ENCODE data around the gene GNB1L. TPM values are rescaled to one million over a fixed set of nuclear protein-coding genes. Genes with fewer than 3 reads are reported as not detected.
A peak's percentile ranks its signal among the peaks of the same experiment; 100 is the strongest.

Gene GNB1L
- total RNA-seq, 4 donors from 2014 or later = 0.59 to 12.2 (median 3.1) TPM

- H3K27me3 ChIP-seq = no peaks in the 10 kb centered on the region
- no peaks in the 10 kb centered on the region for H3K9me3 ChIP-seq
- intact Hi-C loops (cut with DNase I; ENCODE audit: low total_unique reads) = no loop called here
- TF ChIP-seq, protein P1, sequence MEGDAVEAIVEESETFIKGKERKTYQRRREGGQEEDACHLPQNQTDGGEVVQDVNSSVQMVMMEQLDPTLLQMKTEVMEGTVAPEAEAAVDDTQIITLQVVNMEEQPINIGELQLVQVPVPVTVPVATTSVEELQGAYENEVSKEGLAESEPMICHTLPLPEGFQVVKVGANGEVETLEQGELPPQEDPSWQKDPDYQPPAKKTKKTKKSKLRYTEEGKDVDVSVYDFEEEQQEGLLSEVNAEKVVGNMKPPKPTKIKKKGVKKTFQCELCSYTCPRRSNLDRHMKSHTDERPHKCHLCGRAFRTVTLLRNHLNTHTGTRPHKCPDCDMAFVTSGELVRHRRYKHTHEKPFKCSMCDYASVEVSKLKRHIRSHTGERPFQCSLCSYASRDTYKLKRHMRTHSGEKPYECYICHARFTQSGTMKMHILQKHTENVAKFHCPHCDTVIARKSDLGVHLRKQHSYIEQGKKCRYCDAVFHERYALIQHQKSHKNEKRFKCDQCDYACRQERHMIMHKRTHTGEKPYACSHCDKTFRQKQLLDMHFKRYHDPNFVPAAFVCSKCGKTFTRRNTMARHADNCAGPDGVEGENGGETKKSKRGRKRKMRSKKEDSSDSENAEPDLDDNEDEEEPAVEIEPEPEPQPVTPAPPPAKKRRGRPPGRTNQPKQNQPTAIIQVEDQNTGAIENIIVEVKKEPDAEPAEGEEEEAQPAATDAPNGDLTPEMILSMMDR (IDR thresholded peaks at IDR 0.05) = no peak
- no peak for TF ChIP-seq POLR2A (IDR thresholded peaks at IDR 0.05)
- DNase-seq = no peak
- no peaks in the 10 kb centered on the region for H3K36me3 ChIP-seq
- H3K4me1 ChIP-seq = no peaks in the 10 kb centered on the region
- H3K4me3 ChIP-seq = no peak overlapping the region
- H3K27ac ChIP-seq = no peak overlapping the region
Observed at GRCh38 chr22:19897726-19898125, 43.1 kb upstream of the GNB1L start.

- intact Hi-C loops (cut with DNase I; ENCODE audit: low total_unique reads) = no loop called here
- H3K4me3 ChIP-seq = no peak overlapping the region
- H3K4me1 ChIP-seq = peaks cover 4 to 8% of the 10 kb centered on the region in 2 donors
- H3K9me3 ChIP-seq = no peaks in the 10 kb centered on the region
- H3K27me3 ChIP-seq = no peaks in the 10 kb centered on the region
- no peaks in the 10 kb centered on the region for H3K36me3 ChIP-seq
- H3K27ac ChIP-seq = no peak overlapping the region
- TF ChIP-seq, protein P1 (IDR thresholded peaks at IDR 0.05) = no peak
- TF ChIP-seq POLR2A (IDR thresholded peaks at IDR 0.05) = no peak
- DNase-seq = no peak
Observed at GRCh38 chr22:19896665-19897355, 42.1 kb upstream of the GNB1L start.

DNA sequence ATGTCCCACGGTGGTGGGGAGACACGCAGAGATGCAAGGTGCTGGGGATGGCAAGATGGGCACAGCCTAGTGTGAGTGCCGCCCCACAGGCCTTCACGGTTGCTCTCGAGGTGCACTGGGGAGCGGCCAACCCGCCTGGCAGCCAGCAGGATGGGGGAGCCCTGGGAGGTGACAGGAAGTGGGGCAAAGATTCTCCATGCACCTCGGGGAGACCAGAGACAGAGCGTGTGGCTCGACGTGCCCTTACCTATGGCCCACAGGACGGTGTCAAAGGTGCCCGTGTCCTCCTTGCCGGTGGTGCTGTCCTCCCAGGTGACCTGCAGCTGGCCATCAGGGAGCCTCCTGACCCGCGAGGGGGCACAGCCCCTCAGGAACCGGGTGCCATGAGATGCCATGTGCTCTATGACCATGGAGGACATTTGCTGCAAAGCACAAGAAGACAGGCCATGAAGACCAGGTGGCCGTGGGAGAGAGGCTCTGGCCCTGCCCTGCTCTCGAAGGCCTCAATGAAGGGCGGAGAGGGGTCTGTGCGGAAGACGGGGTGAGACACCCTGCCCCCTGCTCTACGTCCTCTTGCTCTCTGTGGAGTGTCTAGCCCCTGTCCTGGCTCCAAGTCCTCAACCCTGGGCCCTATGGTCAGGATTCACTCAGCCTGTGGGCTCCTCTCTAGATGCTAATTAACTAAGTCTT lies 40.6 kb upstream of the GNB1L start:
- Histone ChIP-seq H3K4me1 (peaks cover 10 to 11% of the 10 kb centered on the region in 2 donors), H3K9me3 (no peaks in the 10 kb centered on the region), H3K27me3 (no peaks in the 10 kb centered on the region), H3K4me3 (no peak overlapping the region), H3K36me3 (no peaks in the 10 kb centered on the region), H3K27ac (no peak overlapping the region)
- DNase-seq = no peak
- intact Hi-C loops (cut with DNase I; ENCODE audit: low total_unique reads) = no loop called here
- no peak for TF ChIP-seq POLR2A (IDR thresholded peaks at IDR 0.05)
- TF ChIP-seq, protein P1 (IDR thresholded peaks at IDR 0.05) = no peak

DNA sequence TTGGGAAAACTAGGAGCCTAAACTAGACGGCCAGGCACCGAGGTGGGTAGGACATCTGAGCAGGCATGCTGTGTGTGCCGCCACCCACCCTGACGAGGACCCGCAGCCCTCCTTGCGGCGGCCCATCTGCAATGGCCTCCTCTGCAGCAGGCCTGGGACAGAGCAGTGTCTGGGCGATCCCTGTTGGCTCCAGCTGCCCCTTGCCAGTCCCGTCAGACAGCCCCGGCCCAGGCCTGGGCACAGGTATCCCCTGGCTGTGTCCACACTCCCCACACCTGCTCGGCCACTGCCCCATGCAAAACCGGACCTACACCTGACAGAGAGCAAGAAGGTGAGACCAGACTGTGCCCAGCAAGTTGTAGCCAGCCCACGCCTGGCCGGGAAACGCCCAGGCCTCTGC lies 38.7 kb upstream of the GNB1L start:
- no peaks in the 10 kb centered on the region for H3K27me3 ChIP-seq
- H3K9me3 ChIP-seq = no peaks in the 10 kb centered on the region
- H3K36me3 ChIP-seq = no peaks in the 10 kb centered on the region
- intact Hi-C loops (cut with DNase I; ENCODE audit: low total_unique reads) = no loop called here
- no peak overlapping the region for H3K4me3 ChIP-seq
- DNase-seq = no peak
- H3K4me1 ChIP-seq = peaks cover 10 to 11% of the 10 kb centered on the region in 2 donors
- H3K27ac ChIP-seq = peak overlapping the region; percentile 75 to 82
- TF ChIP-seq, protein P1 (IDR thresholded peaks at IDR 0.05) = no peak
- no peak for TF ChIP-seq POLR2A (IDR thresholded peaks at IDR 0.05)

DNA sequence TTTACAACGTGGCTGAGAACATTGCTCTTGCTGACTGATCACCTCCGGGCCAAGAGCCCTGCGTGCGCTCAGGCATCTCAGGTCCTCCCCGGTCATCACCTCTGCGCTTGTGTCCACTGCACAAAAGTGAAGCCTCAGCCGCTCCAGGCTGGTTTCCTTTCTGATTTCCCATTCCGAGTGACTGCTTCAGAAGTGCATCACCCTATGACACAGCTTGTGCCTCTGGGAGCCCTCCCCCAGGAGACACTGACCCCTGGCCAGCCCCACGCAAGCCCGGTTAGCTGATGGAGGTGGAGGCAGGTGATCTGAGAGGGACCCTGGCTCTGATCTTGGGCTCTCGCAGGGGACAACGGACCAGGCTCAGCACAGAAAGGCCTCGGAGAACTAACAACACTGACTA lies 38.3 kb upstream of the GNB1L start:
- Histone ChIP-seq H3K27me3 (no peaks in the 10 kb centered on the region), H3K27ac (peak overlapping the region; percentile 75 to 82), H3K4me1 (peaks cover 10 to 11% of the 10 kb centered on the region in 2 donors), H3K9me3 (no peaks in the 10 kb centered on the region), H3K4me3 (no peak overlapping the region), H3K36me3 (no peaks in the 10 kb centered on the region)
- intact Hi-C loops (cut with DNase I; ENCODE audit: low total_unique reads) = no loop called here
- TF ChIP-seq, protein P1 (IDR thresholded peaks at IDR 0.05) = no peak
- no peak for TF ChIP-seq POLR2A (IDR thresholded peaks at IDR 0.05)
- DNase-seq = peak in 1 of 2 donors; percentile 44
